BE2C (cell line): ENCODE results near the gene FBL.

Experiments used
- DNase-seq: peaks from one replicate; pipeline ENCODE4 v3.0.0-alpha.2; 2020
- H3K27me3 ChIP-seq: fragments of 250-450 bp; sonication (Bioruptor Pico); 2 replicates; pipeline ENCODE4 v1.5.1; 2020; ENCODE audit warnings: mild to moderate bottlenecking
- H3K36me3 ChIP-seq: fragments of 250-450 bp; sonication (Bioruptor Pico); 2 replicates; pipeline ENCODE4 v1.5.1; 2020; ENCODE audit warnings: mild to moderate bottlenecking
- H3K4me1 ChIP-seq: fragments of 250-450 bp; sonication (Bioruptor Pico); 2 replicates; pipeline ENCODE4 v1.5.1; 2020
- H3K4me3 ChIP-seq: 2 replicates; pipeline ENCODE4 v1.5.1; 2011; ENCODE audit warnings: low read depth, low read length
- H3K9me3 ChIP-seq: fragments of 250-450 bp; sonication (Bioruptor Pico); 2 replicates; pipeline ENCODE4 v1.5.1; 2020
- TF ChIP-seq, protein P1 (sequence below): IDR thresholded peaks from 2 replicates; pipeline ENCODE4 v1.5.1; 2012; ENCODE audit warnings: mild to moderate bottlenecking, low read depth, low read length

FBL gene

GRCh38 chr19:39845172-39845571 is 1.0 kb downstream of the FBL start:
- TF ChIP-seq, protein P1, sequence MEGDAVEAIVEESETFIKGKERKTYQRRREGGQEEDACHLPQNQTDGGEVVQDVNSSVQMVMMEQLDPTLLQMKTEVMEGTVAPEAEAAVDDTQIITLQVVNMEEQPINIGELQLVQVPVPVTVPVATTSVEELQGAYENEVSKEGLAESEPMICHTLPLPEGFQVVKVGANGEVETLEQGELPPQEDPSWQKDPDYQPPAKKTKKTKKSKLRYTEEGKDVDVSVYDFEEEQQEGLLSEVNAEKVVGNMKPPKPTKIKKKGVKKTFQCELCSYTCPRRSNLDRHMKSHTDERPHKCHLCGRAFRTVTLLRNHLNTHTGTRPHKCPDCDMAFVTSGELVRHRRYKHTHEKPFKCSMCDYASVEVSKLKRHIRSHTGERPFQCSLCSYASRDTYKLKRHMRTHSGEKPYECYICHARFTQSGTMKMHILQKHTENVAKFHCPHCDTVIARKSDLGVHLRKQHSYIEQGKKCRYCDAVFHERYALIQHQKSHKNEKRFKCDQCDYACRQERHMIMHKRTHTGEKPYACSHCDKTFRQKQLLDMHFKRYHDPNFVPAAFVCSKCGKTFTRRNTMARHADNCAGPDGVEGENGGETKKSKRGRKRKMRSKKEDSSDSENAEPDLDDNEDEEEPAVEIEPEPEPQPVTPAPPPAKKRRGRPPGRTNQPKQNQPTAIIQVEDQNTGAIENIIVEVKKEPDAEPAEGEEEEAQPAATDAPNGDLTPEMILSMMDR: no peak
- Histone ChIP-seq H3K4me1 (peaks cover 14% of the 10 kb centered on the region; the same call in 1 of the 2 replicates), H3K4me3 (peak overlapping the region; percentile 95), H3K36me3 (peaks cover 13% of the 10 kb centered on the region), H3K27me3 (no peaks in the 10 kb centered on the region), H3K9me3 (no peaks in the 10 kb centered on the region)
- DNase-seq: no peak

DNA sequence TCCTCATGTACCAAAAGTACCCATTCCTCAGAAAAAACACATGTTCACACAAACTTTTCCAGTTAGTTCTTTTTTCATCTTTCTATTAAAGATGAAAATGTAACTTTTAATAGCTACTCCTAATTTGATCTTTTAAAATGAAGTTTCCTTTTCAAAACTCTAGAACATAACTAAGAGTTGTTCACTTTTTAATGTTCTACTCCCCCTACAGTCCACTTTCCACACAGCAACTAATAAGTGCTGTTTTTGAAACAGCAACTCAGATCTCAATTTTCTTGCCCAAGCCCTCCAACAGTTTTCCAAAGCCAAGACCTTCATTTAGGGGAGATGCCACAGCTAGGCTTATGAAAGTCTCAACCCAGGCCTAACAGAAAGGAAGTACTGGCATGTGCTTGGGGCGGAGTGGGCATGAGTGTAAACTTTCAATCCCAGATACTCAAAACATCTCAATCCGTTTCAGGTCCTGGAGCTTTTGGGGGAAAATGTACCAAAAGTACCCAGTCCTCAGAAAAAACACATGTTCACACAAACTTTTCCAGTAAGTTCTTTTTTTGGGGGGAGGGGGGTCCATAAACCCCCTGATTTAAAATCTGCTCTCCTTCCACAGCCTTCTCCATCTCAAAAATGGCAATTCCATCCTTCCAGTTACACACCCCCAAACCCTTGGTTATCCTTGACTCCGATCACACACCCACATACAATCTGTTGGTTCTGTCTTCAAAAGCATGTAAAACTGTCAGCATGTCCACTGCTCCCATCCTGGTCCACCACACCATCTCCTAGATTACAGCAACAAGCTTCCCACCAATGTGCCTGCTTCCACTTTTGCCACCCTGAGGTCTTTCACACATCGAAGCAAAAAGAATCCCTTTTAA is 2.0 kb downstream of the FBL start:
- Histone ChIP-seq H3K27me3 (no peaks in the 10 kb centered on the region), H3K9me3 (no peaks in the 10 kb centered on the region), H3K4me3 (peak overlapping the region; percentile 95), H3K36me3 (peaks cover 24% of the 10 kb centered on the region), H3K4me1 (peaks cover 14% of the 10 kb centered on the region; the same call in 1 of the 2 replicates)
- TF ChIP-seq, protein P1: peak; percentile 74
- DNase-seq: peak; percentile 39

DNA sequence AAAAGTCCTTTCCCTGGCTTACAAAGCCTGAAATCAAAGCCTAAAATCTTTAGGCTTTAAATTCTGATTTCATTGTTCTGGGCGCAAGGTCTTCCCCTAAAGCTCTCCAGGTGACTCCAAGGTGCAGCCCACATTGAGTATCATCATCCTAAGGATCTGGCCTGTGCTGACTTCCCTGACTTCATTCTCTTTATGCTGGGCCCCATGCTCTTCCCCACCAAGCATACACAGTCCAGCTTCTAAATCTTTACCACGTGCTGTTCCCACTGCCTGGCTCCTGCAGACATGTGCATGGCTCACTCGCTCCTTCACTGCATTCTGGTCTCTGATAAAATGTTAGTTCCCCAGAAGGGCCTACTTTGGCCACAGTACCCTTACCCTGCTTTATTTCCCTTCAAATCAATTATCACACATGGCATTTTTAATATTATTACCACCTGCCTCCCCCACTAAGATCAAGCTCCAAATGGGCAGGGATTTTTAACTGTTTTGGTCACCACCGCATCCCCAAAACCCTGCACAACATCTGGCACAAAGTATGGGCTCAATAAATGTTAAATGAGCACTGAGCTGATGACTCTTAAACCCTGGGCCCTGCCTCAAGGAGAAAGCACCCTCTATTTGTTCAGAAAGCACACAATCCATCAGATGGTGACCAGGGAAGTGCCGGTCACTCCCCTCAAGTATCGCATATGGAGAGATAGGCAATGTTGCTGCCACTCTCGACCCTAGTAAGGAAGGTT is 3.3 kb downstream of the FBL start:
- H3K36me3 ChIP-seq: peaks cover 36% of the 10 kb centered on the region

GRCh38 chr19:39841041-39841440 is 5.1 kb downstream of the FBL start:
- no peaks in the 10 kb centered on the region for H3K9me3 ChIP-seq
- TF ChIP-seq, protein P1: no peak
- DNase-seq: no peak
- H3K36me3 ChIP-seq: peaks cover 55% of the 10 kb centered on the region
- H3K4me1 ChIP-seq: peaks cover 9% of the 10 kb centered on the region; the same call in 1 of the 2 replicates
- no peaks in the 10 kb centered on the region for H3K27me3 ChIP-seq
- no peak overlapping the region for H3K4me3 ChIP-seq

More for the DNA sequence above, 3.3 kb downstream of the FBL start:
- Histone ChIP-seq H3K27me3 (no peaks in the 10 kb centered on the region), H3K4me3 (peak overlapping the region; percentile 10; the same call in 1 of the 2 replicates), H3K4me1 (peaks cover 14% of the 10 kb centered on the region; the same call in 1 of the 2 replicates), H3K9me3 (no peaks in the 10 kb centered on the region)
- TF ChIP-seq, protein P1: no peak
- no peak for DNase-seq

DNA sequence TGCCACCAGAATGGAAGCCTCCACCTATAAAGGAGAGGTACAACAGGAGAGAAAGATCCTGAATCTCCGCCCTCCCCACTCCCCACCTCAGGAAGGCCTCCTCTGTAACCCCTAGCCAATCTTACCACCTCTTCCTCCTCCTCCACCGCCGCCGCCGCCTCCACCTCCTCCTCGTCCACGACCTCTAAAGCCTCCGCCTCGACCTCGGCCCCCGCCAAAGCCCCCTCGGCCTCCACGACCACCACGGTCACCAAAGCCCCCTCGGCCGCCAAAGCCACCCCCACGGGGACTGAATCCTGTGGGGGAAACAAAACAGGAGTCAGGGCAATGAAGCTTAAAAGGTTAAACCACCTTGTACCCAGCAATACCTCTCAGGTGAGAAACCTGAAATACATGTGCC is 5.7 kb downstream of the FBL start:
- Histone ChIP-seq H3K36me3 (peaks cover 60% of the 10 kb centered on the region), H3K27me3 (no peaks in the 10 kb centered on the region), H3K4me3 (no peak overlapping the region), H3K4me1 (peaks cover 9% of the 10 kb centered on the region; the same call in 1 of the 2 replicates), H3K9me3 (no peaks in the 10 kb centered on the region)
- no peak for DNase-seq
- TF ChIP-seq, protein P1: no peak
